Astrocyte of the spinal cord (primary cell): ENCODE results near the gene SCN3B.

Experiments
- DNase-seq: peaks from one replicate; pipeline ENCODE4 v3.0.0; 2011; ENCODE audit warnings: low read depth, low spot score
- H3K4me3 ChIP-seq: 2 replicates; pipeline ENCODE4 v1.5.1; 2011; ENCODE audit warnings: low read depth, mild to moderate bottlenecking, low read length, moderate library complexity
- CTCF ChIP-seq: IDR thresholded peaks from 2 replicates; pipeline ENCODE4 v1.5.1; 2012; ENCODE audit warnings: low read depth, mild to moderate bottlenecking, low read length, inconsistent platforms
- in situ Hi-C: cut with HindIII; loops from 2 replicates; pipeline ENCODE4 v1.10.0; 2017; ENCODE audit warnings: low sequenced_read_pairs

SCN3B gene

GRCh38 chr11:123597859-123598258 is 56.6 kb downstream of the SCN3B start:
- in situ Hi-C loops, result no loop called here
- no peak for TF ChIP-seq CTCF
- no peak overlapping the region for H3K4me3 ChIP-seq
- no peak for DNase-seq

GRCh38 chr11:123594921-123595320 is 59.5 kb downstream of the SCN3B start:
- in situ Hi-C loops, result no loop called here
- DNase-seq, result no peak
- H3K4me3 ChIP-seq, result no peak overlapping the region
- TF ChIP-seq CTCF, result no peak

GRCh38 chr11:123594188-123594901 is 60.1 kb downstream of the SCN3B start:
- no peak for TF ChIP-seq CTCF
- DNase-seq, result no peak
- H3K4me3 ChIP-seq, result no peak overlapping the region
- in situ Hi-C loops, result no loop called here

GRCh38 chr11:123593570-123593969 is 60.9 kb downstream of the SCN3B start:
- in situ Hi-C loops, result no loop called here
- no peak overlapping the region for H3K4me3 ChIP-seq
- no peak for TF ChIP-seq CTCF
- no peak for DNase-seq

- in situ Hi-C loops, result no loop called here
- DNase-seq, result peak; percentile 52
- H3K4me3 ChIP-seq, result no peak overlapping the region
- TF ChIP-seq CTCF, result no peak
Observed at GRCh38 chr11:123590296-123590912, 64.0 kb downstream of the SCN3B start.

GRCh38 chr11:123588864-123589262 is 65.6 kb downstream of the SCN3B start:
- no peak overlapping the region for H3K4me3 ChIP-seq
- TF ChIP-seq CTCF, result no peak
- in situ Hi-C loops, result no loop called here
- no peak for DNase-seq
